Measurements from ENCODE around the gene TRIM48. TPM values are rescaled to one million over a fixed set of nuclear protein-coding genes. Genes with fewer than 3 reads are reported as not detected.
"Not testable (repeated sequence)": the region's sequence is repeated elsewhere in the genome, so short reads cannot be mapped to it uniquely, and the experiment has no call there.

TRIM48 gene, protein sequence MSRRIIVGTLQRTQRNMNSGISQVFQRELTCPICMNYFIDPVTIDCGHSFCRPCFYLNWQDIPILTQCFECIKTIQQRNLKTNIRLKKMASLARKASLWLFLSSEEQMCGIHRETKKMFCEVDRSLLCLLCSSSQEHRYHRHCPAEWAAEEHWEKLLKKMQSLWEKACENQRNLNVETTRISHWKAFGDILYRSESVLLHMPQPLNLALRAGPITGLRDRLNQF
- total RNA-seq: not detected
- not detected for polyA plus RNA-seq
- long read RNA-seq, donor 1: 0 reads
- long read RNA-seq, donor 2: 0 reads

DNA sequence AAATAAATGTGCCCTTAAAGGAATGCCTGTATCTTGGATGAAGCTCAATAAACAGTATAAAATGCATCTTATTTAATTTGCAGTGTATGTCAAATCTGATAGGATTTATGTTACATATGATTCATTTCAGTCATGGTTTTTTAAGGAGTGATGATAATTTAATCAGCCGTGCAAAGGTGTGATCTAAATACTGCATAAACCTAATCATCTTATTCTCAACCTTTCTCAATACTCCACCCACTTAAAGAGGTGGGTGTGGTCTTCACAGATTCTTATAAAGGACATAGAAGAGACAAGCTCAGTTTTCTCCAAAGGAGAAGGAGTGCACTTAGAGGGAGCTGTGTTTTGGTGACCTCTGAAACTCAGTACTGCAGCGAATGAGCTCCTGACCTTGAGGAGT, at the start of gene TRIM48:
TSS of gene TRIM48 (plus strand) at position 301 of the 400 bp plus-strand sequence. CDS start 113 bp downstream, outside the sequence.
- H3K9me3 ChIP-seq: peaks cover 0 to 58% (median 20%) of the 10 kb centered on the region in 8 donors
- H3K27ac ChIP-seq; H3K4me1 ChIP-seq; H3K36me3 ChIP-seq; H3K27me3 ChIP-seq (replicated peaks in 1 of 7); H3K4me3 ChIP-seq; DNase-seq; intact Hi-C loops (cut with DNase I; ENCODE audit: low total_unique reads): not testable (repeated sequence)
- WGBS, 5 donors: 54 to 67% (median 65%) methylated on average over 2 of the region's 2 CpGs

DNA sequence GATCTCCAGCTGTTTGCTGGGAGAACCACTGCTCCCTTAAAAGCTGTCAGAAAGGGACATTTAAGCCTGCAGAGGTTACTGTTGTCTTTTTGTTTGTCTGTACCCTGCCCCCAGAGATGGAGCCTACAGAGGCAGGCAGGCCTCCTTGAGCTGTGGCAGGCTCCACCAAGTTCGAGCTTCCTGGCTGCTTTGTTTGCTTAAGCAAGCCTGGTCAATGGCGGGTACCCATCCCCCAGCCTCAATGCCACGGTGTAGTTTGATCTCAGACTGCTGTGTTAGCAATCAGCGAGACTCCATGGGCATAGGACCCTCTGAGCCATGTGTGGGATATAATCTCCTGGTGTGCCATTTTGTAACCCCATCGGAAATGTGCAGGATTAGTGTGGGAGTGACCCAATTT, 23.6 kb upstream of the TRIM48 start:
- 63 to 74% (median 69%) methylated on average over 3 to 5 of the region's 5 CpGs for WGBS, 5 donors
- intact Hi-C loops (cut with DNase I; ENCODE audit: low total_unique reads): not testable (repeated sequence)
- DNase-seq: peak; percentile 7

DNA sequence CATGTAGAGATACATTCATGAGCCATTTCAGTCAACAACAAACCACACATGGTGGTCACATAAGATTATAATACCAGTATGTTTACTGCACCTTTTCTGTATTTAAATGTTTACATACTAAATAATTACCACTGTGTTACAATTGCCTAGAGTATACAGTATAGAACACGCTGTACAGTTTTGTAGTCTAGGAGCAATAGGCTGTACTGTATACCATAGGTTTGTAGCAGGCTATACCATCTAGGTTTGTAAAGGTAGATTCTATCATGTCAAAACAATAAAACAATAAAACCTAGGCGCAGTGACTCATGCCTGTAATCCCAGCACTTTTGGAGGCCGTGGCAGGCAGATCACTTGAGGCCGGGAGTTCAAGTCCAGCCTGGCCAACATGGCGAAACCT, 1.1 kb downstream of the TRIM48 start:
- TF ChIP-seq, protein P1, sequence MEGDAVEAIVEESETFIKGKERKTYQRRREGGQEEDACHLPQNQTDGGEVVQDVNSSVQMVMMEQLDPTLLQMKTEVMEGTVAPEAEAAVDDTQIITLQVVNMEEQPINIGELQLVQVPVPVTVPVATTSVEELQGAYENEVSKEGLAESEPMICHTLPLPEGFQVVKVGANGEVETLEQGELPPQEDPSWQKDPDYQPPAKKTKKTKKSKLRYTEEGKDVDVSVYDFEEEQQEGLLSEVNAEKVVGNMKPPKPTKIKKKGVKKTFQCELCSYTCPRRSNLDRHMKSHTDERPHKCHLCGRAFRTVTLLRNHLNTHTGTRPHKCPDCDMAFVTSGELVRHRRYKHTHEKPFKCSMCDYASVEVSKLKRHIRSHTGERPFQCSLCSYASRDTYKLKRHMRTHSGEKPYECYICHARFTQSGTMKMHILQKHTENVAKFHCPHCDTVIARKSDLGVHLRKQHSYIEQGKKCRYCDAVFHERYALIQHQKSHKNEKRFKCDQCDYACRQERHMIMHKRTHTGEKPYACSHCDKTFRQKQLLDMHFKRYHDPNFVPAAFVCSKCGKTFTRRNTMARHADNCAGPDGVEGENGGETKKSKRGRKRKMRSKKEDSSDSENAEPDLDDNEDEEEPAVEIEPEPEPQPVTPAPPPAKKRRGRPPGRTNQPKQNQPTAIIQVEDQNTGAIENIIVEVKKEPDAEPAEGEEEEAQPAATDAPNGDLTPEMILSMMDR (IDR thresholded peaks at IDR 0.05 in 8 of 11, conservative IDR thresholded peaks at IDR 0.05 in 3 of 11): no peak
- TF ChIP-seq POLR2A (IDR thresholded peaks at IDR 0.05): no peak
- TF ChIP-seq POLR2AphosphoS5 (IDR thresholded peaks at IDR 0.05): no peak
- Histone ChIP-seq H3K4me1 (no peaks in the 10 kb centered on the region), H3K4me3 (no peak overlapping the region), H3K36me3 (no peaks in the 10 kb centered on the region), H3K27me3 (replicated peaks in 1 of 7) (no peaks in the 10 kb centered on the region), H3K27ac (no peak overlapping the region), H3K9me3 (peaks cover 0 to 48% (median 15%) of the 10 kb centered on the region in 8 donors)
- WGBS, 5 donors: 74 to 82% (median 80%) methylated on average over 5 of the region's 5 CpGs
- intact Hi-C loops (cut with DNase I; ENCODE audit: low total_unique reads): no loop called here
- DNase-seq: no peak

More for the DNA sequence above, 23.6 kb upstream of the TRIM48 start:
- not testable (repeated sequence) for H3K27me3 ChIP-seq (replicated peaks in 1 of 7); H3K36me3 ChIP-seq; H3K4me1 ChIP-seq; H3K27ac ChIP-seq; H3K4me3 ChIP-seq
- peaks cover 0 to 73% (median 42%) of the 10 kb centered on the region in 8 donors for H3K9me3 ChIP-seq

Small RNA genes lying within 50 kb of the gene (small RNA-seq; reads per million reads assigned to genes)
- 0 reads per million in 4 donors for gene AP005597.4

Other genes starting within 250 kb of the TRIM48 start
- gene OR4A16, start 81.0 kb downstream of the TRIM48 start, total RNA-seq: not detected
- gene OR4A16, start 81.0 kb downstream of the TRIM48 start, polyA plus RNA-seq: not detected
- gene OR4A15, start 105.8 kb downstream of the TRIM48 start, total RNA-seq: not detected
- gene OR4A15, start 105.8 kb downstream of the TRIM48 start, polyA plus RNA-seq: not detected

All from spleen (tissue), 13 donors.